Measurements from ENCODE around the gene GPC3. TPM values are rescaled to one million over a fixed set of nuclear protein-coding genes. Genes with fewer than 3 reads are reported as not detected.

The GPC3 gene
- total and polyA plus RNA-seq, 2 experiments from 2014 or later: 36.8 to 60.1 TPM

- H3K9me2 ChIP-seq (ENCODE audit: insufficient read depth): no peaks in the 10 kb centered on the region
- no peak overlapping the region for H3K4me3 Mint-ChIP-seq
- H2AFZ ChIP-seq: no peak overlapping the region
- H3F3A ChIP-seq (replicated peaks; ENCODE audit: low read depth): no peaks in the 10 kb centered on the region
- H3K27ac ChIP-seq (ENCODE audit: low read depth): no peak overlapping the region
- H3K79me2 ChIP-seq (replicated peaks; ENCODE audit: insufficient read depth): no peaks in the 10 kb centered on the region
- H3K36me3 ChIP-seq (ENCODE audit: insufficient read depth): no peaks in the 10 kb centered on the region
- no peak for DNase-seq (ENCODE audit: low spot score)
- H3K27me3 ChIP-seq (ENCODE audit: insufficient read depth): no peaks in the 10 kb centered on the region
- H3K4me1 ChIP-seq (ENCODE audit: insufficient read depth): peaks cover 6% of the 10 kb centered on the region; the same call in 1 of the 2 replicates
- H3K27me3 Mint-ChIP-seq (ENCODE audit: insufficient read depth, low read depth, poor library complexity): no peaks in the 10 kb centered on the region
- no peak for ATAC-seq
- H3K9me3 Mint-ChIP-seq: no peaks in the 10 kb centered on the region
- H3K36me3 Mint-ChIP-seq (ENCODE audit: low read depth): no peaks in the 10 kb centered on the region
- H4K20me1 ChIP-seq (replicated peaks; ENCODE audit: insufficient read depth): no peaks in the 10 kb centered on the region
- no peak overlapping the region for H3K4me3 ChIP-seq
- peaks cover 6% of the 10 kb centered on the region for H3K4me1 Mint-ChIP-seq
- no peak for TF ChIP-seq CTCF (conservative IDR thresholded peaks at IDR 0.05; ENCODE audit: low read depth in 2 of 2)
- TF ChIP-seq CREB1 (CRISPR knock-in tag; IDR thresholded peaks at IDR 0.05; ENCODE audit: low read depth): no peak
- TF ChIP-seq, protein P1, sequence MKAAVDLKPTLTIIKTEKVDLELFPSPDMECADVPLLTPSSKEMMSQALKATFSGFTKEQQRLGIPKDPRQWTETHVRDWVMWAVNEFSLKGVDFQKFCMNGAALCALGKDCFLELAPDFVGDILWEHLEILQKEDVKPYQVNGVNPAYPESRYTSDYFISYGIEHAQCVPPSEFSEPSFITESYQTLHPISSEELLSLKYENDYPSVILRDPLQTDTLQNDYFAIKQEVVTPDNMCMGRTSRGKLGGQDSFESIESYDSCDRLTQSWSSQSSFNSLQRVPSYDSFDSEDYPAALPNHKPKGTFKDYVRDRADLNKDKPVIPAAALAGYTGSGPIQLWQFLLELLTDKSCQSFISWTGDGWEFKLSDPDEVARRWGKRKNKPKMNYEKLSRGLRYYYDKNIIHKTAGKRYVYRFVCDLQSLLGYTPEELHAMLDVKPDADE (IDR thresholded peaks at IDR 0.05): no peak
- no peak for TF ChIP-seq ZNF331 (CRISPR knock-in tag; IDR thresholded peaks at IDR 0.05; ENCODE audit: low read depth)
- no peak for TF ChIP-seq EZH2 (IDR thresholded peaks at IDR 0.05; ENCODE audit: low read depth, unreplicated experiment)
- no peak for TF ChIP-seq EZH2phosphoT487 (IDR thresholded peaks at IDR 0.05; ENCODE audit: unreplicated experiment)
- no peak for TF ChIP-seq JUNB (IDR thresholded peaks at IDR 0.05; ENCODE audit: unreplicated experiment)
- TF ChIP-seq NANOG (IDR thresholded peaks at IDR 0.05; ENCODE audit: borderline replicate concordance): no peak
- no peak for TF ChIP-seq STAT1 (IDR thresholded peaks at IDR 0.05; ENCODE audit: unreplicated experiment)
- no peak for TF ChIP-seq POLR2AphosphoS5 (IDR thresholded peaks at IDR 0.05; ENCODE audit: low read depth)
- no peak for TF ChIP-seq ZNF114 (CRISPR knock-in tag; IDR thresholded peaks at IDR 0.05)
- TF ChIP-seq ZNF462 (CRISPR knock-in tag; IDR thresholded peaks at IDR 0.05): no peak
- no peak overlapping the region for H3K27ac Mint-ChIP-seq
- H3K4me2 ChIP-seq: no peak overlapping the region
These were observed 259.2 kb downstream of the GPC3 start for GRCh38 chrX:133726211-133726630.

All from GM23338 (cell line).